SH-SY5Y (cell line): ENCODE results near the gene DCAF4.

ENCODE experiments used
- GATA2 ChIP-seq: IDR thresholded peaks from 2 replicates; pipeline ENCODE4 v1.6.1; 2011; ENCODE audit warnings: mild to moderate bottlenecking, low read depth, low read length
- GATA3 ChIP-seq: IDR thresholded peaks from 2 replicates; pipeline ENCODE4 v1.6.1; 2011; ENCODE audit warnings: low read depth, mild to moderate bottlenecking, low read length, moderate library complexity

GRCh38 chr14:73003681-73004080 is 77.4 kb downstream of the DCAF4 start:
- TF ChIP-seq GATA2, result no peak
- no peak for TF ChIP-seq GATA3
